Neural cell (in vitro differentiated cells): Measurements from ENCODE around the gene CTDP1. TPM values are rescaled to one million over a fixed set of nuclear protein-coding genes. Genes with fewer than 3 reads are reported as not detected.

Source experiments
- H2AFZ ChIP-seq: fragments of 200-600, 300-800 bp; sonication (generic), shearing (Covaris generic); 2 replicates; pipeline ENCODE4 v1.6.0; 2014; ENCODE audit warnings: low read depth, mild to moderate bottlenecking, antibody characterized with exemption, low read length, moderate library complexity
- H3F3A ChIP-seq: fragments of 200-600 bp; shearing (Covaris generic); 2 replicates; pipeline ENCODE4 v1.6.1; 2016; ENCODE audit warnings: mild to moderate bottlenecking, moderate library complexity, mixed read lengths, antibody characterized with exemption, low read length; ENCODE audit not compliant: insufficient read depth, poor library complexity, severe bottlenecking
- H3K27ac ChIP-seq: fragments of 200-600, 300-800 bp; sonication (generic), shearing (Covaris generic); 2 replicates; pipeline ENCODE4 v1.5.1; 2014; ENCODE audit warnings: mild to moderate bottlenecking, low read length, moderate library complexity
- H3K27me3 ChIP-seq: fragments of 300-800, 200-600 bp; sonication (generic), shearing (Covaris generic); 2 replicates; pipeline ENCODE4 v1.6.0; 2014; ENCODE audit warnings: mild to moderate bottlenecking, low read depth, low read length, moderate library complexity; ENCODE audit not compliant: insufficient read depth
- H3K36me3 ChIP-seq: fragments of 300-800, 200-600 bp; sonication (generic), shearing (Covaris generic); 2 replicates; pipeline ENCODE4 v1.5.1; 2014; ENCODE audit warnings: mild to moderate bottlenecking, antibody characterized with exemption, low read length, moderate library complexity; ENCODE audit not compliant: insufficient read depth
- H3K4me2 ChIP-seq: fragments of 300-800, 200-600 bp; sonication (generic), shearing (Covaris generic); 2 replicates; pipeline ENCODE4 v1.6.0; 2014; ENCODE audit warnings: mild to moderate bottlenecking, low read length
- H3K4me3 ChIP-seq: fragments of 300-800, 200-600 bp; sonication (generic), shearing (Covaris generic); 2 replicates; pipeline ENCODE4 v1.5.1; 2014; ENCODE audit warnings: mild to moderate bottlenecking, low read length, moderate library complexity
- H3K79me2 ChIP-seq: fragments of 200-600 bp; shearing (Covaris generic); replicated peaks from 2 replicates; pipeline ENCODE4 v1.6.0; 2014; ENCODE audit warnings: mild to moderate bottlenecking, low read length, moderate library complexity; ENCODE audit not compliant: insufficient read depth
- H3K9ac ChIP-seq: fragments of 300-800, 200-600 bp; sonication (generic), shearing (Covaris generic); 2 replicates; pipeline ENCODE4 v1.6.1; 2016; ENCODE audit warnings: mild to moderate bottlenecking, low read length, mixed read lengths
- H3K9me2 ChIP-seq: fragments of 200-600 bp; shearing (Covaris generic); 2 replicates; pipeline ENCODE4 v1.6.1; 2016; ENCODE audit warnings: mild to moderate bottlenecking, low read length, mixed read lengths; ENCODE audit not compliant: insufficient read depth
- H3K9me3 ChIP-seq: fragments of 200-600, 300-800 bp; sonication (generic), shearing (Covaris generic); 2 replicates; pipeline ENCODE4 v1.6.1; 2016; ENCODE audit warnings: mild to moderate bottlenecking, mixed run types, low read length, moderate library complexity, mixed read lengths
- H4K20me1 ChIP-seq: fragments of 200-600 bp; shearing (Covaris generic); 2 replicates; pipeline ENCODE4 v1.6.1; 2016; ENCODE audit warnings: mild to moderate bottlenecking, mixed run types; ENCODE audit not compliant: insufficient read depth
- CTCF ChIP-seq: fragments of 450-650 bp; IDR thresholded peaks from 2 replicates; pipeline ENCODE4 v1.5.1; 2014; ENCODE audit warnings: antibody characterized with exemption, mild to moderate bottlenecking, moderate library complexity; ENCODE audit not compliant: poor library complexity, severe bottlenecking
- EP300 ChIP-seq: fragments of 450-650 bp; conservative IDR thresholded peaks from 2 replicates; pipeline ENCODE4 v1.6.1; 2014; ENCODE audit warnings: antibody characterized with exemption, mild to moderate bottlenecking, moderate library complexity; ENCODE audit not compliant: poor library complexity, severe bottlenecking
- EZH2 ChIP-seq: fragments of 200-600, 300-800 bp; shearing (Covaris generic), sonication (generic); IDR thresholded peaks from 2 replicates; pipeline ENCODE4 v1.6.1; 2014; ENCODE audit warnings: antibody characterized with exemption, low read length, borderline replicate concordance, mild to moderate bottlenecking; ENCODE audit not compliant: insufficient read depth, poor library complexity, severe bottlenecking
- MXI1 ChIP-seq: fragments of 450-650 bp; conservative IDR thresholded peaks from 2 replicates; pipeline ENCODE4 v1.6.1; 2014; ENCODE audit warnings: antibody characterized with exemption, mild to moderate bottlenecking; ENCODE audit not compliant: poor library complexity, severe bottlenecking
- POLR2AphosphoS5 ChIP-seq: IDR thresholded peaks from 2 replicates; pipeline ENCODE4 v1.6.1; 2012
- RAD21 ChIP-seq: fragments of 450-650 bp; conservative IDR thresholded peaks from 2 replicates; pipeline ENCODE4 v1.6.1; 2014; ENCODE audit warnings: antibody characterized with exemption, mild to moderate bottlenecking, moderate library complexity
- REST ChIP-seq: IDR thresholded peaks from 2 replicates; pipeline ENCODE4 v1.6.1; 2012; ENCODE audit warnings: borderline replicate concordance
- SMC3 ChIP-seq: fragments of 450-650 bp; conservative IDR thresholded peaks from 2 replicates; pipeline ENCODE4 v1.6.1; 2014; ENCODE audit warnings: antibody characterized with exemption, mild to moderate bottlenecking, moderate library complexity; ENCODE audit not compliant: poor library complexity
- TAF1 ChIP-seq: IDR thresholded peaks from 2 replicates; pipeline ENCODE4 v1.6.1; 2012; ENCODE audit warnings: low read depth
- polyA plus RNA-seq: library from polyadenylated mRNA; depleted of rRNA; stranded (reverse); fragments of >200 nt; gene quantifications from 2 replicates; pipeline ENCODE4 v1.2.3, GENCODE V29; 2014

CTDP1 gene
- polyA plus RNA-seq, 1 donor from 2014 or later: 22.3 TPM

GRCh38 chr18:79643054-79643984 lies 36.3 kb upstream of the CTDP1 start:
- H3F3A ChIP-seq: no peaks in the 10 kb centered on the region

More at GRCh38 chr18:79643054-79643984, 36.3 kb upstream of the CTDP1 start:
- H3K9me3 ChIP-seq: no peaks in the 10 kb centered on the region
- H3K79me2 ChIP-seq: no peaks in the 10 kb centered on the region
- no peak overlapping the region for H3K4me3 ChIP-seq
- H3K9ac ChIP-seq: no peak overlapping the region
- no peaks in the 10 kb centered on the region for H3K9me2 ChIP-seq
- TF ChIP-seq TAF1 (no peak), CTCF (no peak), EZH2 (no peak), REST (no peak), EP300 (no peak), MXI1 (no peak), SMC3 (no peak), POLR2AphosphoS5 (no peak), RAD21 (no peak)
- no peak overlapping the region for H3K4me2 ChIP-seq
- no peak overlapping the region for H2AFZ ChIP-seq
- H4K20me1 ChIP-seq: no peaks in the 10 kb centered on the region
- H3K27me3 ChIP-seq: no peaks in the 10 kb centered on the region
- no peak overlapping the region for H3K27ac ChIP-seq
- H3K36me3 ChIP-seq: no peaks in the 10 kb centered on the region
